Measurements from ENCODE around the gene CELSR1. TPM values are rescaled to one million over a fixed set of nuclear protein-coding genes. Genes with fewer than 3 reads are reported as not detected.

Gene CELSR1
- total RNA-seq, 2 experiments from 2014 or later: 3.7 to 5.2 TPM

DNA sequence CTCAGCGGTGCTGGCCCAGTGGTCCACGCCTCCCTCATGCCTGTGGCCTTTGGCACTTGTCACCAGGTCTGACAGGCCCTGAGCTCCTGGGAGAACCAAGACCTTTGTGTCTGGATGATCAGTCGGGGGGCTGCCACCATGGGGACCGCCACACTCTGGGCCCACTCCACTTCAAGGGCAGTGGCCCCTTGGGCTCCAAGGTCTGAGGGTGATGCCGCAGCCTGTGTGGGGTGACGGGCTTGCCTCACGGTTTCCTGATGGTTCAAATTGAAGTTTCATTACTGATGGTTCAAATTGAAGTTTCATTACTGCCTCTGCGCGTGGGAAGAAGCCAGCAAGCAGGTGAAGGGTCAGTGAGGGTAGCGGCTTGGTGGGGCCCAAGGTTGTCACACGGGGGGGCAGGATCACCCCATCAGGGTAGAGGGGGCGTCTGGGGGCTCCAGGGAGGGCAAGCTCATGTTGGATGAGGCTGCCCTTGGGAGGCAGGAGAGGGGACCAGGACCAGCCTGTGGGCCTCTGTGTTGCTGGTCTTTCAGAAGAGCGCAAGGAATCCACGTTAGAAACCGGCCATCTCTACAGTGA lies 174.4 kb downstream of the CELSR1 start:
- Histone ChIP-seq H2AFZ (ENCODE audit: low read length) (no peak overlapping the region), H3K4me1 (ENCODE audit: insufficient read depth, low read length, poor library complexity, severe bottlenecking) (peaks cover 30% of the 10 kb centered on the region), H4K20me1 (ENCODE audit: insufficient read depth, low read length) (no peaks in the 10 kb centered on the region), H3K4me3 (ENCODE audit: low read depth, low read length, poor library complexity, severe bottlenecking) (no peak overlapping the region), H3K4me2 (ENCODE audit: low read length) (peak overlapping the region; percentile 30; the same call in 1 of the 2 replicates), H3K79me2 (ENCODE audit: insufficient read depth, low read depth, low read length) (no peaks in the 10 kb centered on the region), H3K9me3 (ENCODE audit: low read length) (no peaks in the 10 kb centered on the region), H3K9me2 (ENCODE audit: insufficient read depth, low read length) (no peaks in the 10 kb centered on the region), H3K36me3 (ENCODE audit: insufficient read depth, low read length) (peaks cover 3% of the 10 kb centered on the region; the same call in 1 of the 2 replicates), H3K27ac (ENCODE audit: low read depth, low read length, poor library complexity, severe bottlenecking) (peak overlapping the region; percentile 28)
- DNase-seq (ENCODE audit: low spot score): no peak
- ChIA-PET POLR2A (no interaction called here), CTCF (ENCODE audit: unreplicated experiment) (no interaction called here)
- TF ChIP-seq, protein P1, sequence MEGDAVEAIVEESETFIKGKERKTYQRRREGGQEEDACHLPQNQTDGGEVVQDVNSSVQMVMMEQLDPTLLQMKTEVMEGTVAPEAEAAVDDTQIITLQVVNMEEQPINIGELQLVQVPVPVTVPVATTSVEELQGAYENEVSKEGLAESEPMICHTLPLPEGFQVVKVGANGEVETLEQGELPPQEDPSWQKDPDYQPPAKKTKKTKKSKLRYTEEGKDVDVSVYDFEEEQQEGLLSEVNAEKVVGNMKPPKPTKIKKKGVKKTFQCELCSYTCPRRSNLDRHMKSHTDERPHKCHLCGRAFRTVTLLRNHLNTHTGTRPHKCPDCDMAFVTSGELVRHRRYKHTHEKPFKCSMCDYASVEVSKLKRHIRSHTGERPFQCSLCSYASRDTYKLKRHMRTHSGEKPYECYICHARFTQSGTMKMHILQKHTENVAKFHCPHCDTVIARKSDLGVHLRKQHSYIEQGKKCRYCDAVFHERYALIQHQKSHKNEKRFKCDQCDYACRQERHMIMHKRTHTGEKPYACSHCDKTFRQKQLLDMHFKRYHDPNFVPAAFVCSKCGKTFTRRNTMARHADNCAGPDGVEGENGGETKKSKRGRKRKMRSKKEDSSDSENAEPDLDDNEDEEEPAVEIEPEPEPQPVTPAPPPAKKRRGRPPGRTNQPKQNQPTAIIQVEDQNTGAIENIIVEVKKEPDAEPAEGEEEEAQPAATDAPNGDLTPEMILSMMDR (conservative IDR thresholded peaks at IDR 0.05; ENCODE audit: low read length): no peak
- TF ChIP-seq EZH2phosphoT487 (IDR thresholded peaks at IDR 0.05; ENCODE audit: borderline replicate concordance, low read depth, low read length): no peak
- BruUV-seq (replicated peaks): no TSS peak
- intact Hi-C loops (cut with micrococcal nuclease; ENCODE audit: unreplicated experiment): no loop called here

DNA sequence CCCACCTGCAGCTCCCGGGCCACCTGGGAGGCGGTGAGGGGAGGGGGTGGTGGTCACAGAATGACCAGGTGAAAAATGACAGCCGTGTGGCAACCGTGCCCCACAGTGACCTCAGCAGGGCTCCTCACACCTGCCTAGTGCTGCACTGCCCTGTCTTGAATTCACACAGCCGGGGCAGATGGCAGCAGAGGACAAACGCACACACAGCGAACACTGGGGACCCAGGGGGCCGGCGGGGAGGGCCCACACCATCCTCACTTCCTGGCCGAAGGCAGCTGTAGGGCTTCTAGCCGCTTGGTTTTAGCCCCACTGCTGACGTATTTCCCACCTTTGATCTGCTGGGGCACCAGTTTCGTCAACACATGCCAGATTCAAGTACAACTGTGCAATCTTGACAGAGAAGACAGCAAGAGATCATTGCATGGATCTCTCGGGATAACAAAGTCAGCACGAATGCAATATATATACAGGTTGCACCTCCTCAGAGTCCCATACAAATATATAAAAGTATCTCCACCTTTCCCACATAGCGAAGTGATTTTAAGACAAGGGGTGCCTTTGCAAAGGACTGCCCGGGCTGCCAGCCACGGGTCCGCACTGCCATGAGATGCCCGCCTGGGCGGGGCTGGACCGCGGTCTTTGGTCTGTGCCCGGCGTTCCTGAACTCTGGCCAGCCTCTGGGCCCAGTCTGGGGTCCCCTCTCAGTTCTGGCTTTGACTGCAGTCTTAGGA lies 175.1 kb downstream of the CELSR1 start:
- H2AFZ ChIP-seq (ENCODE audit: low read length): no peak overlapping the region
- BruUV-seq (replicated peaks): no TSS peak
- ChIA-PET CTCF (ENCODE audit: unreplicated experiment) (no interaction called here), POLR2A (no interaction called here)
- no peaks in the 10 kb centered on the region for H3K79me2 ChIP-seq (ENCODE audit: insufficient read depth, low read depth, low read length)
- intact Hi-C loops (cut with micrococcal nuclease; ENCODE audit: unreplicated experiment): no loop called here
- no peaks in the 10 kb centered on the region for H3K9me3 ChIP-seq (ENCODE audit: low read length)
- TF ChIP-seq, protein P1 (conservative IDR thresholded peaks at IDR 0.05; ENCODE audit: low read length): peak; percentile 26; the same call in 1 of the 2 replicates
- no peak for TF ChIP-seq EZH2phosphoT487 (IDR thresholded peaks at IDR 0.05; ENCODE audit: borderline replicate concordance, low read depth, low read length)
- H4K20me1 ChIP-seq (ENCODE audit: insufficient read depth, low read length): no peaks in the 10 kb centered on the region
- peaks cover 28% of the 10 kb centered on the region for H3K4me1 ChIP-seq (ENCODE audit: insufficient read depth, low read length, poor library complexity, severe bottlenecking)
- H3K4me2 ChIP-seq (ENCODE audit: low read length): peak overlapping the region; percentile 30; the same call in 1 of the 2 replicates
- no peak overlapping the region for H3K4me3 ChIP-seq (ENCODE audit: low read depth, low read length, poor library complexity, severe bottlenecking)
- peak; percentile 78 for DNase-seq (ENCODE audit: low spot score)
- H3K9me2 ChIP-seq (ENCODE audit: insufficient read depth, low read length): no peaks in the 10 kb centered on the region
- H3K27ac ChIP-seq (ENCODE audit: low read depth, low read length, poor library complexity, severe bottlenecking): peak overlapping the region; percentile 28
- peaks cover 3% of the 10 kb centered on the region; the same call in 1 of the 2 replicates for H3K36me3 ChIP-seq (ENCODE audit: insufficient read depth, low read length)

DNA sequence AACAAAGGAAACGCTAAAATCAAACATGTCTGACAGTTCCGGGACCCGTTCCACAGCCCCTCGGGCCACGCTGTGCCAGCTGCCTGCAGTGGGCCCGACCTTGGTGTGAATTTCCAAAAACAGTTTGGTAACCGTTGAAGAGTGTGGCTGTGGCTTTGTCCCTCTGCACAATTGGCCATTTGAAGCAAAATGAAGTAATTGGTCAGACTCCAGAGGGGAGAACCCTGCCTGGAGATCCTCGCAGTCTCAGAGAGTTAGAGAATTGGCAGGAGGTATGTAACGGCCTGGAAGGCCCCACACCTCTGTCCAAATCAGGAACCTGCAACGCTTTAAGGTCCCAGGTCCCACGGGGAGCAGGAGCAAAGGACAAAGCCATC lies 175.6 kb downstream of the CELSR1 start:
- peaks cover 23% of the 10 kb centered on the region for H3K4me1 ChIP-seq (ENCODE audit: insufficient read depth, low read length, poor library complexity, severe bottlenecking)
- no peak for DNase-seq (ENCODE audit: low spot score)
- CTCF ChIA-PET (ENCODE audit: unreplicated experiment): no interaction called here
- peak overlapping the region; percentile 30; the same call in 1 of the 2 replicates for H3K4me2 ChIP-seq (ENCODE audit: low read length)
- H3K4me3 ChIP-seq (ENCODE audit: low read depth, low read length, poor library complexity, severe bottlenecking): no peak overlapping the region
- POLR2A ChIA-PET: interaction anchor here (0.7 kb wide), 1 partner anchor 80 kb away, joined by 4 read pairs; no protein-coding TSS in a partner anchor
- no TSS peak for BruUV-seq (replicated peaks)
- H3K9me3 ChIP-seq (ENCODE audit: low read length): no peaks in the 10 kb centered on the region
- intact Hi-C loops (cut with micrococcal nuclease; ENCODE audit: unreplicated experiment): no loop called here
- TF ChIP-seq EZH2phosphoT487 (IDR thresholded peaks at IDR 0.05; ENCODE audit: borderline replicate concordance, low read depth, low read length): no peak
- TF ChIP-seq, protein P1 (conservative IDR thresholded peaks at IDR 0.05; ENCODE audit: low read length): no peak
- H3K9me2 ChIP-seq (ENCODE audit: insufficient read depth, low read length): no peaks in the 10 kb centered on the region
- peak overlapping the region; percentile 28 for H3K27ac ChIP-seq (ENCODE audit: low read depth, low read length, poor library complexity, severe bottlenecking)
- no peaks in the 10 kb centered on the region for H4K20me1 ChIP-seq (ENCODE audit: insufficient read depth, low read length)
- no peaks in the 10 kb centered on the region for H3K79me2 ChIP-seq (ENCODE audit: insufficient read depth, low read depth, low read length)
- H3K36me3 ChIP-seq (ENCODE audit: insufficient read depth, low read length): peaks cover 8% of the 10 kb centered on the region; the same call in 1 of the 2 replicates
- no peak overlapping the region for H2AFZ ChIP-seq (ENCODE audit: low read length)

Measured in OCI-LY7 (cell line).